ENCODE results near the gene COLGALT1. TPM values are rescaled to one million over a fixed set of nuclear protein-coding genes. Genes with fewer than 3 reads are reported as not detected.

COLGALT1 gene
- polyA plus RNA-seq, 3 donors: 66.8 to 176 (median 68.8) TPM

- Mint-ChIP-seq H3K27me3 (ENCODE audit: low read depth in 3 of 3) (peaks cover 0 to 4% (median 1%) of the 10 kb centered on the region in 3 donors), H3K36me3 (peaks cover 53 to 81% of the 10 kb centered on the region in 2 donors), H3K27ac (peak overlapping the region; percentile 78 to 96 (median 90)), H3K9me3 (peaks cover 0 to 2% (median 0%) of the 10 kb centered on the region in 7 donors), H3K4me1 (peaks cover 47% of the 10 kb centered on the region), H3K4me3 (no peak overlapping the region)
- Histone ChIP-seq H3K9ac (ENCODE audit: insufficient read depth, low read length, poor library complexity, severe bottlenecking) (no peak overlapping the region), H3K27ac (ENCODE audit: low read depth in 1 of 2, low read length in 2 of 2) (peak overlapping the region; percentile 94 to 95), H3K4me1 (ENCODE audit: control insufficient read depth in 1 of 2, insufficient read depth in 2 of 2, low read length in 2 of 2) (peaks cover 61 to 63% of the 10 kb centered on the region in 2 donors), H3K27me3 (ENCODE audit: control insufficient read depth in 2 of 2, insufficient read depth in 2 of 2, low read length in 2 of 2) (no peaks in the 10 kb centered on the region), H4K20me1 (ENCODE audit: insufficient read depth, low read length) (peaks cover 26% of the 10 kb centered on the region), H3K4me3 (replicated peaks in 1 of 3; ENCODE audit: low read depth in 2 of 3, low read length in 3 of 3) (no peak overlapping the region), H2AFZ (ENCODE audit: insufficient read depth, low read depth, low read length, poor library complexity, severe bottlenecking) (no peak overlapping the region), H3K4me2 (replicated peaks; ENCODE audit: extremely low read depth, low read length, poor library complexity, severe bottlenecking) (no peak overlapping the region), H3K36me3 (replicated peaks in 1 of 2; ENCODE audit: control insufficient read depth in 1 of 2, insufficient read depth in 2 of 2, low read length in 2 of 2) (peaks cover 49 to 71% of the 10 kb centered on the region in 2 donors), H3K79me2 (ENCODE audit: insufficient read depth, low read length) (peaks cover 82% of the 10 kb centered on the region), H3K9me3 (replicated peaks in 1 of 2; ENCODE audit: control insufficient read depth in 1 of 2, insufficient read depth in 1 of 2, low read length in 2 of 2) (no peaks in the 10 kb centered on the region)
- TF ChIP-seq CTCF (IDR thresholded peaks at IDR 0.05): no peak
- 100% methylated on average over 1 of the region's 4 CpGs for WGBS (ENCODE audit: insufficient coverage)
- DNase-seq: no peak
- intact Hi-C loops (cut with micrococcal nuclease): no loop called here
Observed at GRCh38 chr19:17562097-17562496, 6.6 kb downstream of the COLGALT1 start.

- Histone ChIP-seq H3K4me3 (replicated peaks in 1 of 3; ENCODE audit: low read depth in 2 of 3, low read length in 3 of 3) (no peak overlapping the region), H3K79me2 (ENCODE audit: insufficient read depth, low read length) (peaks cover 79% of the 10 kb centered on the region), H3K9me3 (replicated peaks in 1 of 2; ENCODE audit: control insufficient read depth in 1 of 2, insufficient read depth in 1 of 2, low read length in 2 of 2) (no peaks in the 10 kb centered on the region), H3K9ac (ENCODE audit: insufficient read depth, low read length, poor library complexity, severe bottlenecking) (no peak overlapping the region), H2AFZ (ENCODE audit: insufficient read depth, low read depth, low read length, poor library complexity, severe bottlenecking) (no peak overlapping the region), H3K4me1 (ENCODE audit: control insufficient read depth in 1 of 2, insufficient read depth in 2 of 2, low read length in 2 of 2) (peaks cover 56 to 59% of the 10 kb centered on the region in 2 donors), H3K36me3 (replicated peaks in 1 of 2; ENCODE audit: control insufficient read depth in 1 of 2, insufficient read depth in 2 of 2, low read length in 2 of 2) (peaks cover 53 to 76% of the 10 kb centered on the region in 2 donors), H4K20me1 (ENCODE audit: insufficient read depth, low read length) (peaks cover 27% of the 10 kb centered on the region), H3K27ac (ENCODE audit: low read depth in 1 of 2, low read length in 2 of 2) (peak overlapping the region; percentile 27 to 95), H3K27me3 (ENCODE audit: control insufficient read depth in 2 of 2, insufficient read depth in 2 of 2, low read length in 2 of 2) (no peaks in the 10 kb centered on the region), H3K4me2 (replicated peaks; ENCODE audit: extremely low read depth, low read length, poor library complexity, severe bottlenecking) (no peak overlapping the region)
- Mint-ChIP-seq H3K4me3 (no peak overlapping the region), H3K36me3 (peaks cover 58 to 86% of the 10 kb centered on the region in 2 donors), H3K9me3 (peaks cover 0 to 2% (median 0%) of the 10 kb centered on the region in 7 donors), H3K4me1 (peaks cover 43% of the 10 kb centered on the region), H3K27me3 (ENCODE audit: low read depth in 3 of 3) (peaks cover 0 to 4% (median 1%) of the 10 kb centered on the region in 3 donors), H3K27ac (peak overlapping the region; percentile 69 to 96 (median 90))
- intact Hi-C loops (cut with micrococcal nuclease): no loop called here
- TF ChIP-seq CTCF (IDR thresholded peaks at IDR 0.05): no peak
- WGBS (ENCODE audit: insufficient coverage): 53% methylated on average over 8 of the region's 11 CpGs
- DNase-seq: no peak
Observed at GRCh38 chr19:17562561-17562960, 7.1 kb downstream of the COLGALT1 start.

Measured in CD14-positive monocyte (primary cell).